ENCODE data around the gene ATAD1.
"Not testable (repeated sequence)": the region's sequence is repeated elsewhere in the genome, so short reads cannot be mapped to it uniquely, and the experiment has no call there.

ATAD1 gene

GRCh38 chr10:87753995-87754866, 63.8 kb downstream of the ATAD1 start:
- no peak for DNase-seq (ENCODE audit: low read depth in 2 of 2)

DNA sequence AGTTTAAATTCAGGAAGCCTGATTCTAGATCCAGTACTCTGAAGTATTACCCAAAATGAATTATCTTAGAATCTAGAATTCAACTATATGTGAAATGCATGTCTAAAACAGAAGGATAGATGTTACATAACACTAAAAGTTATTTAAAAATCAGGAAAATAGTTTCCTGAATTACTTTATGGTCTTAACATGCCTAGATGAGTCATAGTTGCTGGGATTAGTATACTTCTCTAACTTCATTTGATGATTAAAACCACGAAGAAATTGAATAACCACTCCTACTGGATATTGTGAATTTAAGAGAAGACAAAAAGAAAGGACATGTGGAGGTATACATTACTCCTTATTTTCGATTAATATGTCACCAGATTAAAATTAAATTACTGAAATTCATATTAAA, 65.5 kb downstream of the ATAD1 start:
- DNase-seq (ENCODE audit: low read depth in 2 of 2): no peak

GRCh38 chr10:87751274-87751673, 66.8 kb downstream of the ATAD1 start:
- no peak for DNase-seq (ENCODE audit: low read depth in 2 of 2)

GRCh38 chr10:87750817-87751216, 67.2 kb downstream of the ATAD1 start:
- DNase-seq (ENCODE audit: low read depth in 2 of 2): no peak

- DNase-seq (ENCODE audit: low read depth in 2 of 2): no peak
Observed at GRCh38 chr10:87750001-87750671, 67.9 kb downstream of the ATAD1 start.

DNA sequence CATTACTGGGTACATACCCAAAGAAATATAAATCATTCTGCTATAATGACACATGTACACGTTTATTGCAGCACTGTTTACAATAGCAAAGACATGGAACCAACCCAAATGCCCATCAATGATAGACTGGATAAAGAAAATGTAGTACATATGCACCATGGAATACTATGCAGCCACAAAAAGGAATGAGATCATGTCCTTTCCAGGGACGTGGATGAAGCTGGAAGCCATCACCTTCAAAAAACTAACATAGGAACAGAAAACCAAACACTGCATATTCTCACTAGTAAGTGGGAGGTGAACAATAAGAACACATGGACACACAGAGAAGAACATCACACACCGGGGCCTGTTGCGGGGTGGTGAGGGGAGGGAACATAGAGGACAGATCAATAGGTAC, 69.8 kb downstream of the ATAD1 start:
- DNase-seq (ENCODE audit: low read depth in 2 of 2): not testable (repeated sequence)

GRCh38 chr10:87746911-87747310, 71.1 kb downstream of the ATAD1 start:
- DNase-seq (ENCODE audit: low read depth in 2 of 2): no peak

DNA sequence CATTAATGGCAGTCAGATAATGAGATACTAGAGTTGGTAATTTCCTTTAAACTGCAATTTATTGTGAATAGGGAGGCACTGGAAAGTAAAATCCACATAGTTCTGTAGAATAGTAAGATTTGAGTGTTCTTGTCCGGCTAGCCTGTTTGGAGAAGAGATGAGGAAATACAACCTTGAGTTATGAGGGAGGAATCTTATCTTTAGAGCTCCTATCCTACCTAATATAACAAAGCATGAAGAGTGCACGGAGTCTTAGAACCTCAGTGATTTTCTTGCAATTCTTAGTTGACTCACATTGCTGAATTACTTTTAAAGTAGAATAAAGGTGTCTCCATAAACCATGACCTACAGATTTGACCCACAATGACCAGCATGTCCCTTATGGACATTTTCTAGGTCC, 73.4 kb downstream of the ATAD1 start:
- no peak for DNase-seq (ENCODE audit: low read depth in 2 of 2)

DNA sequence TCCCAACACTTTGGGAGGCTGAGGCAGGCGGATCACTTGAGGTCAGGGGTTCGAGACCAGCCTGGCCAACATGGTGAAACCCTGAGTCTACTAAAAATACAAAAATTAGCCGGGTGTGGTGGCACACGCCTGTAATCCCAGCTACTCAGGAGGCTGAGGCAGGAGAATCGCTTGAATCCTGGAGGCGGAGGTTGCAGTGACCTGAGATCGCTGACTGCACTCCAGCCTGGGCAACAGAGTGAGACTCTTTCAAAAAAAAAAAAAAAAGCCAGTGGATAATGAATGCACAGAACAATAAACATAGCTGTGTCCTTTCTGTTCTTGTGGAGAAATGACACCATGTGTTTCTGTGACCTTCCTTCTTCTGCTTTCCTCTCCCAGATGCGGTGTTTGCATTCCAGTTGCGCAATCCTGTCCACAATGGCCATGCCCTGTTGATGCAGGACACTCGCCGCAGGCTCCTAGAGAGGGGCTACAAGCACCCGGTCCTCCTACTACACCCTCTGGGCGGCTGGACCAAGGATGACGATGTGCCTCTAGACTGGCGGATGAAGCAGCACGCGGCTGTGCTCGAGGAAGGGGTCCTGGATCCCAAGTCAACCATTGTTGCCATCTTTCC, 74.9 kb downstream of the ATAD1 start:
- DNase-seq (ENCODE audit: low read depth in 2 of 2): not testable (repeated sequence)

DNA sequence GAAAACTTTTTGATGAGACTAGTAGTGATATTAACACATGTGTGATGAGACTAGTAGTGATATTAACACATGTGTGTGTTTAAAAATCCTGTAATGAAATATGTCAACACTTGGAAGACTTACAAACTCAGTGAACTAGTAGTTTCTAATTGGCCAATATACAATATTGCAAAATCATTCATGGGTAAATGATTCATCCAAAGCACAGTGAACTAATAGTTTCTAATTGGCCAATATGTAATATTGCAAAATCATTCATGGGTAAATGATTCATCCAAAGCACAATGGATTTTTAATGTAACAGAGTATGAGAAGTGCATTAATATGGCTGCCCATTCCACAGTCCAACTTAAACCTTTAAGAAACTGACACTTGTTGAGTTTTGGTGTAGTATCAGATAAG, 77.8 kb downstream of the ATAD1 start:
- no peak for DNase-seq (ENCODE audit: low read depth in 2 of 2)

DNA sequence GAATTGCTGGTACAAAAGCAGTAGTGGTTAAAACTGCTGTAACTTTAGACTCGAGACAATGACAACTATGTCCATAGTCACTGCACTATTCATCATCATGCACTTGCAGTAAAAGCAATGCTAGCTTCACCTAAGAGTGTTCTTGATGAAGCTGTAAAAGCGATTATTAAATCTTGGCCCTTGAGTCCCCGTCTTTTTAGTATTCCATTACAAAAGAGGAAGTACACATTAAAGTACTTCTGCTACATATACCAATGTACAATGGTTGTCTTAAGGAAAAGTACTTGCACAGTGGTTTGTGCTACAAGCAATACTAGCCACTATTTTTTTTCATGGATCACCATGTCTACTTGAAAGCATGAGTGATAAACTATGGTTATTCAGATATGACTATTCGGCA, 78.3 kb downstream of the ATAD1 start:
- no peak for DNase-seq (ENCODE audit: low read depth in 2 of 2)

- not testable (repeated sequence) for DNase-seq (ENCODE audit: low read depth in 2 of 2)
Observed at GRCh38 chr10:87738253-87738652, 79.8 kb downstream of the ATAD1 start.

DNA sequence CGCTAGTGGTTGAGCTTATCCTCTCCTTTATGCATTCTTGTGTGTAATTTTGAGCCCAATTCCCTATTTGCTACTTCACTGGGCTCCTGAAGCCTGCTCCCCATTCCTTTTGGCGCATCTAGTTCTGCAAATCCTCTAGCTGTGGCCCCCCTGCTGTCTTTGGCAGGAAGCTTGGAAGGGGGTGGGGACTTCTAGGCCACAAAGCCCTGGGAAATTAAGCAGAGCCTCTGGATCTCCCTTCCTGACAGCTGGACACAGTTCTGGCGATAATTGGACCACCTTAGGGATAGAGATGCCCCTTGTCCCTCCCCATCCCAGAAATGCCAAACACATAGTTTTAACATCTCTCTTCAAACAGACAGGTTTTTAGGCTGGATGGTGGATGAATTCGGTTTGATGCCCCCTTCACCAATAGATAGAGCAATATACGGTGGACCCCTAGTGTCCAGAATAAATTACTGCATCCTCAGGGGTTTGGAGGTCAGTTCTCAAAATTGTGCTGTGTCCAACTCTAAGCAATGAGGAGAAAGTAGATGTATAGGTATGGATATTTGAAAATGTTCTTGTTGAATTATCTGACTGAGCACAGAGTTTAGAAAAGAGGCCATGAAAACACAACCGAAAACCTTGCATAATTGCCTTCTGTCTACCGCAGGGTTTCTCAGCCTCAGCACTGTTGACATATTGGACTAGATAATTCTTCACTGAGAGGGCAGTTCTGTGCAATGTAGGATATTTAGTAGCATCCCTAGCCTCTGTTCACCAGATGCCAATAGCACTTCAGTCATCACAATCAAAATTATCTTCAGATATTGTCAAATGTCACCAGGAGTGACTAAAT, 82.8 kb downstream of the ATAD1 start:
- no peak for DNase-seq (ENCODE audit: low read depth in 2 of 2)

DNA sequence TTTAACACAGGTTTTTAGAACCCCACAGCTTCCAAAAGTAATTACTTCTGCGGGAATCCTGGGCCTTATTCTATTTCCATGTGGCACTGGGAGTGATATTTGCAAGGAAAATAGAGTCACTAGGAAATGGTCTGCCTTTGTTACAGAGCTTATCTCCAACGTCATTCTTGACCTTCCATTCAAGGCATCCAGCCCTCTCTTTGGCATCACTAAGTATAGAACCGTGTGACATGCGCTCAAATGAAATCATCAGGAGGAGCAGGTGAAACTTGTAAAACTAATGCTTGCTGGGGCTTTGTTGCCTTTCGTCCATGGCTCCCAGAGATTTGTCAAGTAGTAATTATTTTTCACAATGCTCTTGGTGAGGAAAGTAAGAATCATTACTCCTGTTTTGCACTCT, 84.9 kb downstream of the ATAD1 start:
- no peak for DNase-seq (ENCODE audit: low read depth in 2 of 2)

- no peak for DNase-seq (ENCODE audit: low read depth in 2 of 2)
Observed at GRCh38 chr10:87729940-87730339, 88.1 kb downstream of the ATAD1 start.

DNA sequence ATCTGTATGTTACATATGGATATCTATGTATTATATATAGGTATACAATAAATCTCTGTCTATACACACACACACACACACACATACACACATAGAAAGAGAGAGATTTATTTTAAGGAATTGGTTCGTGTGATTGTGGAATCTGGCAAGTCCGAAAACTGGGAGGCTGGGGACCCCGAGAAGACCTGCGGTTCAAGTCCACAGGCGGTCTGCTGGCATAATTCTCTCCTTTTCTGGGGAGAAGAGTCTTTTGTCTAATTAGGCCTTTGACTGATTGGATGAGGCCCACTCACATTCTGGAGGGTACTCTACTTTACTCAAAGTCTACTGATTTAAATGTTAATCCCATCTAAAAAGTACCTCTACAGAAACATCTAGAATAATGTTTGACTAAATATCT, 93.2 kb downstream of the ATAD1 start:
- no peak for DNase-seq (ENCODE audit: low read depth in 2 of 2)

DNA sequence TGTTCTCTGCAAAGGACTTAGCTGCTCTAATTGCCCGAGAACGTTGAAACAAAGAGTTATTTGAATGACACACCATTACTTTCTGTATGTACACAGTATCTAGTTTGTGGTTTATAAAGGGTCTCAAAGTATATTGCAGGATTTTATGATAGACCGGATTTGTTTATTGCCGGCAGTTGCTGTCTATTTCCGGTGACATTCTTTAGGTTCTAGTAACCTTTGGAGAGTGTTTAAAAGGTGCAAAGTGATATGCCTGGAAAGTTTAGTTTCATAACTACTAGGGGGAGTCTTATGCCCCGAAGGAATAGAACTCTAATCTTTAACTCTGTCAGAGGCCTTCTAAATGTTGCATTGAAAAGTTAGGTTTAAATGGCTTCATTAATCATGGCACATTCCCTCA, 94.5 kb downstream of the ATAD1 start:
- no peak for DNase-seq (ENCODE audit: low read depth in 2 of 2)

DNA sequence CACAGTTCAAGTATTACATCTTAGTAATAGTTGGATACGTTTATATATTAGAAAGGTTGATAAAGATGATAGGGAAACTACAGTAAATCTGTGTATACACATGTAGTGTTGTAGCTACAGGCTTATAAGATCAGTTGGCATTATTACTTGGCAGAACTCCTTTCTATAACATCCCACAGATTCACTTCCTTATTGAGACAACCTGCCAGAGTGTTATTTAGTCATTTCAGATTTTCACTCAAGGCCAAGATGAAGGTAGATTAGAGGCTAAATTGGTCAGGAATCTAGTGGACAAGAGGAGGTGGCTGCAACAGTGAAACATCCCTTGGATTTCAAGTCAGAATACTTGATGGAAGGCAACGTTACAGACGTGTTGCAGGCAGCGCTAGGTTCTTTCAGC, 95.3 kb downstream of the ATAD1 start:
- DNase-seq (ENCODE audit: low read depth in 2 of 2): no peak

DNA sequence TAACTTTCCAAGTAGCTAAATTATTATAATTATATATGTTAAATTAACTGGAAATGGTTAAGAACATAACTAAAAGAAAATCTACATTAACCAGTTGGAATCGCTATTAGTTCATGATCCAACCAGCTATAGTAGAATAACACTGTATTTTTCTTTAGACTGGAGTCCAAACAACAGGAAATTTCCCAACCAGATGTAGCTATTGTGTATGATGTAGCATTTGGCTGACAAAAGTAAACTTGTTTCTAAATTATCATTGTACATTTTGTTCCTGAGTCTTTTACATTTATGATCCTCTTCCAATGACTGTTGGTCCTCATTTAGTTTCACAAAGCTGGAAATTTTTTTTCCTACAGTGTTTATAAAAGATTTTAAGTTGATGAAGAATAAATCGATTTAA, 96.2 kb downstream of the ATAD1 start:
- no peak for DNase-seq (ENCODE audit: low read depth in 2 of 2)

GRCh38 chr10:87720665-87721064, 97.4 kb downstream of the ATAD1 start:
- DNase-seq (ENCODE audit: low read depth in 2 of 2): no peak

DNA sequence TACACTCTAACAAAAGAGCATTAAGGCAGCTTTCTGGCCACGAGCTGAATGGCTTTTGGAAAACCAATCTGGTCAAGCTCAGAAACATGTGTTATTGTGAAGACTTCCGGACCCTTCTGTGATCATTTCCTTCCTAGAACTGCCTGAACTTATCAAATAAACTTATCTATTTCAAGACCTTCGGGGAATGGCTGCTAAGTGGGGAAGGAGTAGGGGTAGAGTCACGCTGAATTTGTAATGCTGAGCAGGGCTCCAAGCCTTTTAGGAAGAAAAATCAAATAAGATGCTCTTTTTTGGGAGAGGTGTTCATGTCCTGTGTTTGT, 101.7 kb downstream of the ATAD1 start:
- DNase-seq (ENCODE audit: low read depth in 2 of 2): no peak

Measured in stimulated activated CD8-positive, alpha-beta memory T cell treated with anti-CD3 and anti-CD28 coated beads, Interleukin-2, amount 100 ng/mL, for 1 hour (primary cell).